ENCODE results near the gene C2. TPM values are rescaled to one million over a fixed set of nuclear protein-coding genes. Genes with fewer than 3 reads are reported as not detected.
A peak's percentile ranks its signal among the peaks of the same experiment; 100 is the strongest.

Gene C2
- total RNA-seq, 1 experiment from 2014 or later: 1.3 TPM

- no peak for TF ChIP-seq CDX4 (CRISPR knock-in tag; IDR thresholded peaks at IDR 0.05; ENCODE audit: borderline replicate concordance)
- no peak for TF ChIP-seq ZNF416 (CRISPR knock-in tag; IDR thresholded peaks at IDR 0.05)
- no peak for TF ChIP-seq JAZF1 (CRISPR knock-in tag; IDR thresholded peaks at IDR 0.05)
- no peak for TF ChIP-seq NR3C1 (CRISPR knock-in tag; conservative IDR thresholded peaks at IDR 0.05; ENCODE audit: low read depth)
- TF ChIP-seq AR (CRISPR knock-in tag; IDR thresholded peaks at IDR 0.05): no peak
- TF ChIP-seq, protein P1, sequence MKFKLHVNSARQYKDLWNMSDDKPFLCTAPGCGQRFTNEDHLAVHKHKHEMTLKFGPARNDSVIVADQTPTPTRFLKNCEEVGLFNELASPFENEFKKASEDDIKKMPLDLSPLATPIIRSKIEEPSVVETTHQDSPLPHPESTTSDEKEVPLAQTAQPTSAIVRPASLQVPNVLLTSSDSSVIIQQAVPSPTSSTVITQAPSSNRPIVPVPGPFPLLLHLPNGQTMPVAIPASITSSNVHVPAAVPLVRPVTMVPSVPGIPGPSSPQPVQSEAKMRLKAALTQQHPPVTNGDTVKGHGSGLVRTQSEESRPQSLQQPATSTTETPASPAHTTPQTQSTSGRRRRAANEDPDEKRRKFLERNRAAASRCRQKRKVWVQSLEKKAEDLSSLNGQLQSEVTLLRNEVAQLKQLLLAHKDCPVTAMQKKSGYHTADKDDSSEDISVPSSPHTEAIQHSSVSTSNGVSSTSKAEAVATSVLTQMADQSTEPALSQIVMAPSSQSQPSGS (CRISPR knock-in tag; IDR thresholded peaks at IDR 0.05; ENCODE audit: borderline replicate concordance, low read depth): no peak
These were observed 40.1 kb upstream of the C2 start (continued) for GRCh38 chr6:31887173-31888007.

DNA sequence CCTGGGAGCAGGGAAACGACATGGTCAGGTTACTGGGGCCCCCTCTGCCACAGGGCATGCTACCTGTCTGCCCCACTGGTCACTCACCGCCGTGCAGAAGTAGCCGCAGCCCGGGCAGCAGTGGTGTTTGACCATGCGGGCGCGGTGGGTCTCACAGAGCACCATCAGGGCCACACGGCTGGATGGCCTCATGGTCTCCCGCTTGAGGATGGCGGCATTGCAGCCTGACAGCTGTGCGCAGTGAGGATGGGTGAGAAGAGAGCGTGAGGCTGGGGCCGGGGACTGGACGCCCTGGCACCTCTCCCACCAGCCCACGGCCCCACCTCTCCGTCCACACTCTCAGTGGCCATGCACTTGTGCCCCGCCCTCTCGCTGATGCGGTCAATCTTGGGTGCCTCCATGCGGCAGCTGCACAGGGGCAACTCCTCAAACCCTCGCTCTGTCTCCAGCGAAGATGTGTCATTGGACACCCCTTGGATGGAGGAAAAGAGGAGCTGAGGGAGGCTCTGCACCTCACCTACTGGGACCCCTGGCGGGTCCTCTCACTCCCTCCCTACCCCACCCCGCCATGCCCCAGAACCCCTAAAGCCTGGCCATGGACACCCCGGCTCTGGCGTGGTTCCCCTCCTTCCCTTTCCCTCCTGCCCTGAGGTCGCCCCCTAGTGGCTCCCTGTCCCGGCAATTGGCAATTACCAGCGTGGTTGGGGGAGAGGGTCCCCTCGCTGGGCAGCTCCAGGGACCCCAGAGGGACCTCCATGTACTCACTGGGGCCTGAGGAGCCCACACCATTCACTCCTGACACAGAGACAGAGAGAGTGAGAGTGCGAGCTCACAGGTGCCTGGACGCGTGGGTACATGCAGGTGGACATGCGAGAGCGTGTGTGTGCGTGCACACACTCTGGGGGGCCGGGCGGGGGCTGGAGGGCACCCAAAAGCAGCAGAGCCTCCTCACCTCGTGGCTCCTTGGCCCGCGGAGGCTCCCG, 39.0 kb upstream of the C2 start:
- no peak overlapping the region for H3K4me3 Mint-ChIP-seq
- DNase-seq (ENCODE audit: low spot score) (peak; percentile 79), ATAC-seq (peak; percentile 86)
- CTCF ChIA-PET: interaction anchor here (0.7 to 1.8 kb wide), 10 partner anchors 9 to 194 kb away, joined by 3 to 7 read pairs (median 4); partner anchors contain the start of genes EHMT2, LSM2, NEU1 and SLC44A4
- no peaks in the 10 kb centered on the region for H3K9me3 Mint-ChIP-seq
- H3K4me1 Mint-ChIP-seq: no peaks in the 10 kb centered on the region
- no peak overlapping the region for H3K27ac Mint-ChIP-seq
- TF ChIP-seq, protein P2, sequence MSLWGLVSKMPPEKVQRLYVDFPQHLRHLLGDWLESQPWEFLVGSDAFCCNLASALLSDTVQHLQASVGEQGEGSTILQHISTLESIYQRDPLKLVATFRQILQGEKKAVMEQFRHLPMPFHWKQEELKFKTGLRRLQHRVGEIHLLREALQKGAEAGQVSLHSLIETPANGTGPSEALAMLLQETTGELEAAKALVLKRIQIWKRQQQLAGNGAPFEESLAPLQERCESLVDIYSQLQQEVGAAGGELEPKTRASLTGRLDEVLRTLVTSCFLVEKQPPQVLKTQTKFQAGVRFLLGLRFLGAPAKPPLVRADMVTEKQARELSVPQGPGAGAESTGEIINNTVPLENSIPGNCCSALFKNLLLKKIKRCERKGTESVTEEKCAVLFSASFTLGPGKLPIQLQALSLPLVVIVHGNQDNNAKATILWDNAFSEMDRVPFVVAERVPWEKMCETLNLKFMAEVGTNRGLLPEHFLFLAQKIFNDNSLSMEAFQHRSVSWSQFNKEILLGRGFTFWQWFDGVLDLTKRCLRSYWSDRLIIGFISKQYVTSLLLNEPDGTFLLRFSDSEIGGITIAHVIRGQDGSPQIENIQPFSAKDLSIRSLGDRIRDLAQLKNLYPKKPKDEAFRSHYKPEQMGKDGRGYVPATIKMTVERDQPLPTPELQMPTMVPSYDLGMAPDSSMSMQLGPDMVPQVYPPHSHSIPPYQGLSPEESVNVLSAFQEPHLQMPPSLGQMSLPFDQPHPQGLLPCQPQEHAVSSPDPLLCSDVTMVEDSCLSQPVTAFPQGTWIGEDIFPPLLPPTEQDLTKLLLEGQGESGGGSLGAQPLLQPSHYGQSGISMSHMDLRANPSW (CRISPR knock-in tag; conservative IDR thresholded peaks at IDR 0.05; ENCODE audit: low read depth): no peak
- TF ChIP-seq CTCF (IDR thresholded peaks at IDR 0.05) (peak; percentile 69), ATF1 (CRISPR knock-in tag; IDR thresholded peaks at IDR 0.05) (0 out of 2 replicates have a peak, but pooled peaks have one; percentile 30), CBFB (CRISPR knock-in tag; IDR thresholded peaks at IDR 0.05; ENCODE audit: low read depth) (no peak), USF1 (CRISPR knock-in tag; IDR thresholded peaks at IDR 0.05) (no peak)
- TF ChIP-seq, protein P3, sequence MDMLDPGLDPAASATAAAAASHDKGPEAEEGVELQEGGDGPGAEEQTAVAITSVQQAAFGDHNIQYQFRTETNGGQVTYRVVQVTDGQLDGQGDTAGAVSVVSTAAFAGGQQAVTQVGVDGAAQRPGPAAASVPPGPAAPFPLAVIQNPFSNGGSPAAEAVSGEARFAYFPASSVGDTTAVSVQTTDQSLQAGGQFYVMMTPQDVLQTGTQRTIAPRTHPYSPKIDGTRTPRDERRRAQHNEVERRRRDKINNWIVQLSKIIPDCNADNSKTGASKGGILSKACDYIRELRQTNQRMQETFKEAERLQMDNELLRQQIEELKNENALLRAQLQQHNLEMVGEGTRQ (CRISPR knock-in tag; IDR thresholded peaks at IDR 0.05): no peak
- POLR2A ChIA-PET: interaction anchor here (1.0 kb wide), 1 partner anchor 64 kb away, joined by 3 read pairs; no protein-coding TSS in a partner anchor
- no peaks in the 10 kb centered on the region for H3K27me3 Mint-ChIP-seq (ENCODE audit: low read depth)
- peaks cover 77% of the 10 kb centered on the region for H3K36me3 Mint-ChIP-seq
